Omental fat pad (tissue), 4 donors: ENCODE results near the gene NLGN1. TPM values are rescaled to one million over a fixed set of nuclear protein-coding genes. Genes with fewer than 3 reads are reported as not detected.
A peak's percentile ranks its signal among the peaks of the same experiment; 100 is the strongest.

Source experiments
- ATAC-seq: fragments of 150-250 bp; one replicate; pipeline ENCODE4 v1.9.1; 2016; ENCODE audit warnings: mild to moderate bottlenecking, moderate library complexity; ENCODE audit not compliant: low FRiP score
- DNase-seq: peaks from one replicate; pipeline ENCODE4 v3.0.0-alpha.2; 2019; ENCODE audit warnings: low spot score
- total RNA-seq, 4 donors: library from RNA; depleted of rRNA; stranded (reverse); fragments of >200 nt; gene quantifications; one replicate each; pipeline ENCODE4 v1.1.0, GENCODE V29; 2016
- TF ChIP-seq, protein P1 (sequence below), 3 donors: fragments of 450-650 bp; IDR thresholded peaks; one replicate each; pipeline ENCODE4 v1.5.1; 2016 to 2017; ENCODE audit warnings: antibody characterized with exemption in 3 of 3, mild to moderate bottlenecking in 3 of 3, moderate library complexity in 2 of 3

Gene NLGN1
- total RNA-seq, 4 donors from 2014 or later, result 5.3 to 17.4 (median 12.5) TPM

DNA sequence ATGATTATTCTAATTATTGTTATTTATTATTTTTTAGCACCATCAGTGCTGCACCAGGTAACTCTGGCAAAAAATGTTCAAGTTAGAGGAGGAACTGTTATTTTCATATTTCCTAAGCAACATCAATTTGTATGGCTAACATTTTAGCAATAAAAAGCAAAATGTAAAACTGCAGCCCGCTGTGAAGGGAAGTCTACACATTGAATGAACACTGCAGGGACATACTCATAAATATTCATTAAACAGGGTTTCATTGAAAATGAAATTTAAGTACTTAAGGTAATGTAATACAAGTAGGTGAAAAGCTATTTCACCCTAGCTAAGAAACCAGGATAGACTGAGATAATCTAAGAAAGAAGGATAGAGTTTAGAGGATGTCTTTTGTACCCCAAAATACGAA, 532.7 kb downstream of the NLGN1 start:
- no peak for ATAC-seq
- DNase-seq, result no peak
- TF ChIP-seq, protein P1, sequence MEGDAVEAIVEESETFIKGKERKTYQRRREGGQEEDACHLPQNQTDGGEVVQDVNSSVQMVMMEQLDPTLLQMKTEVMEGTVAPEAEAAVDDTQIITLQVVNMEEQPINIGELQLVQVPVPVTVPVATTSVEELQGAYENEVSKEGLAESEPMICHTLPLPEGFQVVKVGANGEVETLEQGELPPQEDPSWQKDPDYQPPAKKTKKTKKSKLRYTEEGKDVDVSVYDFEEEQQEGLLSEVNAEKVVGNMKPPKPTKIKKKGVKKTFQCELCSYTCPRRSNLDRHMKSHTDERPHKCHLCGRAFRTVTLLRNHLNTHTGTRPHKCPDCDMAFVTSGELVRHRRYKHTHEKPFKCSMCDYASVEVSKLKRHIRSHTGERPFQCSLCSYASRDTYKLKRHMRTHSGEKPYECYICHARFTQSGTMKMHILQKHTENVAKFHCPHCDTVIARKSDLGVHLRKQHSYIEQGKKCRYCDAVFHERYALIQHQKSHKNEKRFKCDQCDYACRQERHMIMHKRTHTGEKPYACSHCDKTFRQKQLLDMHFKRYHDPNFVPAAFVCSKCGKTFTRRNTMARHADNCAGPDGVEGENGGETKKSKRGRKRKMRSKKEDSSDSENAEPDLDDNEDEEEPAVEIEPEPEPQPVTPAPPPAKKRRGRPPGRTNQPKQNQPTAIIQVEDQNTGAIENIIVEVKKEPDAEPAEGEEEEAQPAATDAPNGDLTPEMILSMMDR (IDR thresholded peaks at IDR 0.05), result no peak

DNA sequence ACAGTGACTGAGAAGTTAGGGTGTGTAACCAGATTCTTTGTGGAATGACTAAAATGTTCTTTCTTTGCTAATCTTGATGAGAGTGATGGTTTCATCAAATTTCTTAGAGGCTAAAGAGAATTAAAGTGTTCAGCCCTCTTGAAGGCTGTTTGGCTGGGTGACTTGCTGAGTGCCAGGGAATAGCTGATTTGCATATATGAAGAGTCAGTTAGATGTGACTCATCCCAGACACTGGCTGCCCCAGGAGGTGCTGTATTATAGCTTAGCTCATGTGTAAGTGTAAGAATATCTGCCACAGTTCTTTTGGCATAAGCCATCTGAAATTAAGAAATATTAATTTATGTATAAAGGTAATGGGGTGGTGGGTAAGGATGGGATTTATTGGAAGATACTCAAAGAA, 535.1 kb downstream of the NLGN1 start:
- ATAC-seq, result peak; percentile 83
- TF ChIP-seq, protein P1 (IDR thresholded peaks at IDR 0.05), result no peak
- no peak for DNase-seq

DNA sequence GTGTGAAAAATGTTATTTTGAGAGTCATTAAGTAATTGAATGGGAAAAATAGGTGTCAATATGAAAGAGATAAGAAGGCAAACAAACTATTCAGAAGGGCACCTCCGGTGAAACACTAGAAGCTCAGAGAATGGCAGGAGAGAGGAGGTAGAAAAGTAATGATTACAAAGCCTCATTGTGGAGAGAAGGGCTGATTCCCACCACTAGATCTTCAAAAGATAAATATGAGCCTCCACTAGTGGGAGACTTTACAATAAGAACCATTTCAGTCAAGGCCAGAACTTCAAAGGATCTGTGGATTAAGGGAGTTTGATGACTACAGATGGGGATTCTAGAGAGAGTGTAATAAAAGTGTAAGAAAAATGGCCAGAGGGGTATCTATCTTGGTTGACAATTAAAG, 535.6 kb downstream of the NLGN1 start:
- TF ChIP-seq, protein P1 (IDR thresholded peaks at IDR 0.05), result no peak
- ATAC-seq (no peak), DNase-seq (no peak)

DNA sequence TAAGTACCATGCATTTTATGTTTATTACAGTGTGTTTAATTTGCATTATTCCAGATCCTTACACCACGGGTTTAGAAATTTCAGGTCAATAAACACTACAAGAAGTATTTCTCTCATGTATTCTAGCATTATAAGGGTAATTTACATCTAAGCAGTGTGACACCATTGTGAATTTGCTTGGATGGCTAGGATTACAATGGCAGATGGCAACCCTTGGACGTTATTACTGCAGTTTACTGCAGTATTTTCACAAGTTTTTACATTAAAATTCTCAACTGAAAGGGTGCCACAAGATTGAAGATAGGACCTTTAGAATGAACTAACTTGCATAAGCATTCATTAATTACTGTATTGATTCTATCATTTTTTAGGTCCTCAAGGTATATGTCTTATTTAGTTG, 538.8 kb downstream of the NLGN1 start:
- TF ChIP-seq, protein P1 (IDR thresholded peaks at IDR 0.05), result no peak
- DNase-seq (no peak), ATAC-seq (no peak)

DNA sequence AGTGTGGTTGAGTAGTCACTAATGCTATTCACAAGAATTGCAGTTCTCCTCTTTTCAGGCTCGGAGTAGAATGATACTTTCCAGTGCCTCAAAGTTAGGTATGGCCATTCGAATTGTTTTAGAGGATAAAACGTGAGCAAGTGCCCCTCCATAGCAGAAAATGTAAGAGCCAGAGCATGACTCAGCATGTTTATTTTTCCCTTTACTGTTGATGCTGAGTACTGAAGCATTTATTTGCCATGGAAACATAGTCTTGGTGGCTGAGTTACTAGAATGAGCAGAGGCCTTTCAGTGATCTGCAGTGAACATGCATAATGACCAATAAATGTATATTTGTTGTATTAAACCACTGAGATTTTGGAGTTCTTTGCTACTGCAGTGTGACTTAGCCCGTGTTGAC, 540.6 kb downstream of the NLGN1 start:
- no peak for ATAC-seq
- TF ChIP-seq, protein P1 (IDR thresholded peaks at IDR 0.05), result no peak

DNA sequence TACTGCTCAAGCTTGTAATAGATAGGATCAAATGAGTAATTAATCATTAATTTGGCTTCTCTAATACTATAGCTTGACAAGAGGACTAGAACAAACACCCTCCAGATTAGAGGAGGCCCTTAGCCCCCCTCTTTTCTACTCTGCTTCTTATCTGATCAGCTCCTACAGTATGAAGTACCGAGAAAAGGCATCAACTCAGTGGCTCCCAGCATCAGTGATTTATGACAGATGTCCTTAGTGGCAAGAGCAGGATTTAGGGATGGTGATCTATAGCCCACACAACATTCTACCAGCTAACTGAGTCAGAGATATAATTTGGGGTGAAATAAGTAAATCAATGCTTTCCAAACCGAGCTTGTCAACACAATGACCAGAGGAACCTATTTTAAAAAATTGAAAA, 541.1 kb downstream of the NLGN1 start:
- ATAC-seq (no peak), DNase-seq (no peak)
- TF ChIP-seq, protein P1 (IDR thresholded peaks at IDR 0.05), result no peak

More for the DNA sequence above, 540.6 kb downstream of the NLGN1 start:
- DNase-seq, result no peak

DNA sequence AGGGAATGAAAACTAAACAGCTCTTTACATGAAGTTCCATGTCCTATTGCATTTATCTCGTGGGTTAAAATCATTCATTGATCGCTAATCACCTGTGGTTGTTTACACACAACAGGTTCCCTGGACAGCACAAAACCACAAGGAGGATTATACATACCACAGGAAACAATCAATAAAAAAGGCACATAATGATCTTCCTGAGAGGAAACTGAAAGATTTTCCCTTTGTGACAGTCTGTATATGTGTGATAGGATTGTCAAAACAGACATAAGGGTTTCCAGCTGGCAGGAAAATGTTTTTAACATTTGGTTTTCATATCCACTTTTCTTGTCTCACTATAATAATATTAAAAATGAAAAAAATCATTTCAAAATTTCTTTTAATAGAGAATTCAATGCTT, 541.8 kb downstream of the NLGN1 start:
- no peak for ATAC-seq
- TF ChIP-seq, protein P1 (IDR thresholded peaks at IDR 0.05), result no peak

More for the DNA sequence above, 541.8 kb downstream of the NLGN1 start:
- DNase-seq, result no peak
